Activated CD4-positive, alpha-beta T cell treated with anti-CD3 and anti-CD28 coated beads, Interleukin-2, amount 50 U/mL, for 1 hour (primary cell): ENCODE measurements around the gene CSNK2A1.
A peak's percentile ranks its signal among the peaks of the same experiment; 100 is the strongest.
"Not testable (repeated sequence)": the region's sequence is repeated elsewhere in the genome, so short reads cannot be mapped to it uniquely, and the experiment has no call there.

Experiments
- DNase-seq: peaks from one replicate; pipeline ENCODE4 v3.0.0-alpha.2; 2020

Gene CSNK2A1

DNA sequence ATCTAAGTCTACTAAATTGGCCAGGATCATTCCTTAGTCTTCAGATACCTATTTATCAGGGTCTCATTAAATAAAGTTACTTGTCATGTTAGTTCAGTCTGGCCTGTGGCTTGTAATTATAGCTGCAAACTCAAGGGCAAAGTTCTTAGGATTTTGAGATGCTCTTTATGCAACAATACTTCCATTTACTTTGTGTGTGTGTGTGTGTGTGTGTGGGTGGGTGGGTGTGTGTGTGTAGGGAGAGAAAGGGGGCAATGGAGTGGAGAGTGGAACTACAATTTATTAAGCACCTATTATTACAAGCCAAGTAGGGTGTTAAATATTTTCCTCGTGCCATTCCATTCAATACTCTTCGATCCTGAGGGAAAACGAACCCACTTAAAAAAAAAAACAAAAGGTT, 63.5 kb downstream of the CSNK2A1 start:
- DNase-seq: no peak

DNA sequence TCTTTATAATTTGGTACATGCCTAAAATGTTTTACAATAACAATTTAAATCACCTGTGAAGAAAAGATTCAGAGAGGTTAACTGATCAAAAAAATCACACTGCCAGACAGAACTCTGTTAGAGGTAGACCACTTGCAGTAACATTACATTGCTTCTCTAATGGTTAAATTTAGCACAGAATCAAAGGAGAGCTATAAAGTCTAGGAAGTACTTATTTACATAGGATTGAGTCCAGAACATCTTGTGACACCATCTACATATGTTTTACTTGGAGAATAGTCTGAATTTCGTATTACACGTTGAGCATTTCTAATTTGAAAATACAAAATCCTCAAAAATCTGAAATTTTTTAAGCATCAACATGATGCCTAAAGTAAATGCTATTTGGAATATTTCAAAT, 64.1 kb downstream of the CSNK2A1 start:
- no peak for DNase-seq

DNA sequence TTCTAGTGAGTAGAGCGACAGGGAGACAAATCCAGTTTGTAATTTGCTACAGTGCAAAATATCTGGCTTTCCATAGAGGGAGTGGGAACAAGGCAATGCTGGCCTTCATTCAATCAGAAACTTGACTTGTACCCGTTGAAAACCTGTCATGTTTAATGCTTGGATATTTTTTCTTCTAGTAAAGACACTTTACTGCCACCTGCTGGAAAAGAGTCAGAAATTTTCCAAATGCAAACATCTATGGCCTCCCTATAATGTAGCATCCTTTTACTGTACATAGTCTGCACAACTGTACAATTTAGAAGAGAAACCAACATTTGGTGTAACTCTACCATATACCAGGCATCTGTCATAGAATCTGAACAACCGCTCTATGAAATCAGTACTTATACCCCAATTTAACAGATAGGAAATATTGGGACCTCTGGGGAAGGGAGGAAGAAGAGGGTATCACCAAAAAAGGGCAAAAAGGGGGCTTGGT, 64.6 kb downstream of the CSNK2A1 start:
- no peak for DNase-seq

DNA sequence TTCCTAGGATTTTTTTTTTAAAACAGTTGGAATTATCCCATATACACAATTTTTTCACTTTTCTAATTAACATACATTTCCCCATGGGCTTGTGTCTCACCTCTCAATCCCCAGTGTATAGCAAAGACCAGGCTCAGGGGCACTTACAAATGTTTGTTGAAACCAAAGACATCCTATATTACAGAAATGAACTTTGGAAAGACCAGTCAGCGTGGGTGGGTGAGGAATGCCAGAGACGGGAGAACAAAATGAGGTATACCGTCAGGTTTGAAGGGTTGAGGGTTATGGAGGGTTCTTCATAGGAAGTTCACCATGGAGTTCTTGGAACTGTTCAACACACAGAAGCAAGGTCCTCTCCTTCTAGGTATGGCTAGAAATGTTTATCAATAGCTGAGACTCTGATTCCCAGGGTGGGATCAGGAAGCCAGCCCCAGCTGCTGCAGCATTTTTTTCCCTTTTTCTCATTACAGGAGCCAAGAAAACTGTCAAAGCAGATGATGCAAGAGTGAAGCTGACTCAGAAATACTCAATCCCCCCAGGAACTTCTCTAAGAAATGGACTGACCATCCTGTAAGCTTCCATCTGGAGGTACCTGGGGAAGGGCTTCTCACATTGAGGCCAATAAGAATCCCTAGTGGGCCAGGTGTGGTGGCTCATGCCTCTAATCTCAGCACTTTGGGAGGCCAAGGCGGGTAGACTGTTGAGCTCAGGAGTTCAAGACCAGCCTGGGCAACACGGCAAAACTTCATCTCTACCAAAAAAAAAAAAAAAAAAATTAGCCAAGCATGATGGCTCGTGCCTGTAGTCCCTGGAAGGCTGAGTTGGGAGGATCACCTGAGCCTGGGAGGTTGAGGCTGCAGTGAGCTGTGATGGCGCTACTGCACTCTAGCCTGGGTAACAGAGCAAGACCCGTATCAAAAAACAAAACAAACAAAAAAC, 65.3 kb downstream of the CSNK2A1 start:
- no peak for DNase-seq

DNA sequence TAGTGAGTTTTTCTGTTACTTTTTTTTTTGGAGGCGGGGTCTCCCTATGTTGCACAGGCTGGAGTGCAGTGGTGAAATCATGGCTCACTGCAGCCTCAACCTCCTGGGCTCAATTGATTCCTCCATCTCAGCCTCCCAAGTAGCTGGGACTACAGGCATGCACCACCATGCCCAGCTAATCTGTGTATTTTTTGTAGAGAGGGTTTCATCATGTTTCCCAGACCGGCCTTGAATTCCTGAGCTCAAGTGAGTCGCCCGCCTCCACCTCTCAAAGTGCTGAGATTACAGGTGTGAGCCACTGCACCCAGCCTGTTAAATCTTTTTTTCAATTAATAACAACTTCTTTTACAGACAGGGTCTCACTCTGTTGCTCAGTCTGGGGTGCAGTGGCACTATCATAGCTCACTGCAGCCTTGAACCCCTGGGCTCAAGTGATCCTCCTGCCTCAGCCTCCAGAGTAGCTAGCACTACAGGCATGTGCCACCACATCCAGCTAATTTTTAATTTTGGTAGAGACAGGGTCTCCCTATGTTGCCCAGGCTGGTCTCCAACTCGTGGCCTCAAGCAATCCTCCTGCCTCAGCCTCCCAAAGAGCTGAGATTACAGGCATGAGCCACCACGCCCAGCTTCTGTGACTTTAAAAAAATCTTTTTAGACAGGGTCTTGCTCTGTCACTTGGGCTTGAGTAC, 66.9 kb downstream of the CSNK2A1 start:
- DNase-seq: not testable (repeated sequence)

DNA sequence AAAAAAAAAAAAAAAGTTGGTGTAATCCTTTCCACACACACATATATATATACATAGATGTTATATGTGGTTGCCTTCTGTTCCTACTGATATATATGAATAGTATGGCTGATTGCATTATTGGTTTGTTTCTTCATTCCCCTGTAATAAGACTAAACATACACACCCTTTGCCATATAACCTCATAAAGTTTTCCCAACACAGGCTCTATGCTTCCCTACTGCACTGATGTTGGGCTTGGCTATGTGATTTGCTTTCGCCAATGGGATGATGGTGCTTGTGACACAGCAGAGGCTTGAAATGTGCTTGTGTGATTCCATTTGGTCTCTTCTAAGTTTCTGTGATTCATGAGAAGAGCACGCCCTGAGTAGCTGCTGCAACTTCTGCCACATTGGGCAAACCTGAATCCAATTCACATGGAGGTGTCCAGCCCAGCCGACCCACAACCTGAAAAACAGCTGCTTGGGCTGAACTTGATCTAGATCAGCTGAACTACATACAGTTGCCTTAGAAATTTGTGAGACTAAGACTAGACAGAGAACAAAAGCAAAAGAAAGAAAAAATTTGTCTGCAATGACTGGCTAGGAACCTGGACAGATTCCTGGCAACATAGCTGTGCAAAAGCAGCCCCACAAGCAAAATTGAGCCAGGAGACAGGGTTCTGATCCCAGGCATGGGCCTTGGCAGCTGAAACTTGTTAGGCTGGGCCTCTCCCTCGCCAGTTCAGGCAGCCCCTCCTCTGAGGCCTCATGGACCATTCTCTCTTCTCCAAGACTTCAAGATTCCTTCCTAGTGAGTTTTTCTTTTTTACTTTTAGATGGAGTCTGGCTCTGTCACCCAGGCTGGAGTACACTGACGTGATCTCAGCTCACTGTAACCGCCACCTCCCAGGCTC, 67.9 kb downstream of the CSNK2A1 start:
- DNase-seq: no peak

DNA sequence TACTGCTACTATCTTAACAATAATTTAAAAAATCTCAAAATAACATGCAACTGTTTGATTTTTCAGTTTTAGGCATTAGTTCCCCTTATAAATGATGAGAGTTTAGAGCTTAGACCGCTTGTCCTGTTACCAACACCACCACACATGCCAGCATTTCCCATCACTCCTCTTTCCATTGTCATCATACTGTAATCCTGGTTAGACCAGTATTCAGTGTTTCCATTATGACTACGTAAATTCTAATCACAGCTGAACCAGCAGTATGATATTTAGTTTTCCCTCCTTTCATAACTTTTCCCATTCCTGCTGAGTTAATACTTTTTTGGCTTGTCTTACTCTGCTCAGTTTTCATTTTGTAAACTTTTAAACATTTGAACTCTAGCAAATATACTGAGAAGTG, 69.0 kb downstream of the CSNK2A1 start:
- no peak for DNase-seq

DNA sequence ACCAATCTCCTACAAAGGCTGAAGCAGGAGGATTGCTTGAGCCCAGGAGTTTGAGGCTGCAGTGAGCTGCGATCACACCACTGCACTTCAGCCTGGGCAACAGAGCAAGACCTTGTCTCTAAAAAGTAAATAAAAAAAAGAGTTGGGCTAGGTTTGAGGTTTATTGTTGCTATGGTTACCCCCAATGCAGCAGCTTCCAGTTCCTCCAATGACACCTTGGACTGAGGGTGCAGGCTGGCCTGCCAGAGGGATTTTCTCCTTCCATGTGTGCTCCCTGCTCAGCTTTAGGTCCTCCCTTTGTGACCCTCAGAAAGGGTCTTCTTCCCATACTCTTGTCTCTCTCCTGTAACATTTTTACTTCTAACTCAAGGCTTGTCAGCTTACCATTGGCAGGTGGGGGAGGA, 70.7 kb downstream of the CSNK2A1 start:
- DNase-seq: no peak

DNA sequence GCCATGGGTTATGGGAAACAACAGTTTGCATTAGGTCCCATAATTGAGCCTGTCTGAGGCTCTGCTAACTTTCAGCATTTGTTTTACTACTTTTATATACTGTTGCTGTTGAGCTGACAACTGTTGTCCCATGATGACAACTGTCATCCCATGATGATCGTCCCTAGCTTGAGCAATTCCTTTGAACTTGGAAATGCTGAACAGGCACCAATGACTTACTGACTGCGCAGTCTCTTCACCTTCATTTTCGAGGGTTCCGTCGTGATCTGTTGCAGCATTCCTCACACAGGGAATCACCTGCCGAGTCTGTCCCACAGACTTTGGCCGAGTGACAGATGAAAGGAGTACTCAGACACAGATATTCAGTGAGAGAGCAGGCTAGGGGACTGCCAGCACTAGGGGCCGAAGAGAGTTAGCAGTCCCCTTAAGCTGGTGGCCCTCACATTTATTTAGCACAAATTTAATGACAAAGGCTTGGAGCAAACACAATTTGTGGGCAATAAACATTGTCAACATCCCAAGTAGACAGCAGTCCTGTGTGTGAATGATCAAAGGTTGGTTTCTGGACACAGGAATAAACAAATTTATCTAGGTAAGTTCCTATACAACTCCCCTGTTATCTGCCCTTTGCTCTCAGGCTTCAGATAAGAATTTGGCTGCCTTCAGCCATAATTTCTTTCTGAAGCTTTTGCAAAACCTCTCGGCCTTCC, 71.3 kb downstream of the CSNK2A1 start:
- no peak for DNase-seq

DNA sequence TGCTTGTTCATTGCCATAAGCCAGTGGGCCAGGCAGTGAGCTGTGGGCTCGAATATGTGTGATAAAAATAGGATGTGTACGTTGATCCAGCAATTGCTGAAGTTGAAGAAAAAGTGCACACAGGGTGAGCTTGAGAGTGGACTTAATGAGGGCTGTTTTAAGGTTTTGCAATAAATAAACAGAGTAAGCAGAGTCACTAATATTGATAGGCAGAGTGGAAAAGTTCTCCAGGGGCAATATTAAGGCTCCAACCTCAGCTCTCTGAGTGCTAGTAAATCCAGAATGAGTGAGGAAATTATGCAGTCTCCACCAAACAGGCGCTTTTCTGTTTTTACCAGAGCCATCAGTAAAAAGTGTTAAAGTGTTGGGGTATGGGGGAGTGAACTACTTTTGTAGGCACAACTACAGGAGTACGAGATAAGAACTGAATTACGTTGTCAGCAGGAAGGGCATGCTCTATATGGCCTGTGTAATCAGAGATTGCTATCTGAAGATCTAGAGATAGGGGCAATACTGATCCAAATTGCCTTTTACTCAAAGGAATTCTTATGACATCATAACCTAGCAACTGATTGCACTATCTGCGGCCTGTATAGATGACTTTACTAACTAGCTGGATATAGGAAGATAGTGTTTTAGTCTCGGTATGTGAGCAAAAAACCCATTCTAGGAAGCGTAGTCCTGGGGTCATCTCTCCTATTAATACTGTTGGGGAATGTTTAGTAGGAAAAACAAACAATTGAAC, 73.7 kb downstream of the CSNK2A1 start:
- no peak for DNase-seq

DNA sequence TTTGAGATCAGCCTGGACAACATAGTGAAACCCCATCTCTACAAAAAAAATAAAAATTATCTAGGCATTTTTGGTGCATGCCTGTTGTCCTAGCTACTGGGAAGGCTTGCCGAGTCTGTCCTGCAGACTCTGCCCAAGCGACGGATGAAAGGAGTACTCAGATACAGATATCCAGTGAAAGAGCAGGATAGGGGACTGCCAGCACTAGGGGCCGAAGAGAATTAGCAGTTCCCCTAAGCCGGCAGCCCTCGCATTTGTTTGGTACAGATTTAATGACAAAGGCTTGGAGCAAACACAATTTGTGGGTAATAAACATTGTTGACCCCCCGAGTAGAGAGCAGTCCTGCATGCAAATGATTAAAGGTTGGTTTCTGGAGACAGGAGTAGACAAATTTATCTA, 75.8 kb downstream of the CSNK2A1 start:
- no peak for DNase-seq

DNA sequence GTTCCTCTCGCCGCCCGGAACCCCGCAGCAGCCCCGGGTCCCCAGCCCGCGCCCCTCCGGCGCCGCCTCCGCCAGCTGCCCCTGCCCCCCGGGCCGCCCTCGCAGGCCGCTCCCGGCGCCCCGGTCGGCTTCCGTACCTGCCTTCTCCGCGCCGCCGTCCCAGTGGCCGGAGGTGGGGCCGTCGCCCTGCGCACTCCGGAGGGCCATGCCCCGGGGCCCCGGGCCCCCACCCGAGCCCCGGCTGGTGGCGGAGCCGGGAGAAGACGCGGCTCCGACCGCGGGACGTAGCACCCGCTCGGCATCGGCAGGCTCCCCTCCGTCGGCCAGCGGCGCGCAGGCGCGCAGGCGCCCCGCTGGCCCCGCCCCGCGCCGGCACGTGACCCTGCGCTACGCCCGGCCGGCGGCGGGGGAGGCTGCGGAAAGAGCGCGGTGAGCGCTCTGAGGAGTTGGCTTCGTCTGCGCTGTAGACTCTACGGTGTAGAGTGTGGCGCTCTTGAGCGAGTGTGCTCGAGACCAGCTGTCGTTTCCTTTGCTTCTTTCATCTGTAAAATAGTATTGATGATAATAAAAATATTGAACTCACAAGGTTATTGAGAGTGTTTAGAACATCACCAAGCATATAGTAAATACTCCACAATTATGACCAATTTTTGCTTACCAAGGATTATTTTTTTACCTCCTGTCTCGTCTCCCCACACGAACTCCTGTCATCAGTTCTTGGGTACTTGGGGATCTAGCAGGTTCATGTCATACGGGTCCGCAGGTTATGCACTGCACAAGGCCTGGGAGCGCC, 81.2 kb downstream of the CSNK2A1 start, which contains the start of gene TBC1D20:
Gene TBC1D20 (minus strand): TSS at position 335 of the 793 bp plus-strand sequence. CDS start 128 bp downstream, at position 207.
- DNase-seq: peak; percentile 83

DNA sequence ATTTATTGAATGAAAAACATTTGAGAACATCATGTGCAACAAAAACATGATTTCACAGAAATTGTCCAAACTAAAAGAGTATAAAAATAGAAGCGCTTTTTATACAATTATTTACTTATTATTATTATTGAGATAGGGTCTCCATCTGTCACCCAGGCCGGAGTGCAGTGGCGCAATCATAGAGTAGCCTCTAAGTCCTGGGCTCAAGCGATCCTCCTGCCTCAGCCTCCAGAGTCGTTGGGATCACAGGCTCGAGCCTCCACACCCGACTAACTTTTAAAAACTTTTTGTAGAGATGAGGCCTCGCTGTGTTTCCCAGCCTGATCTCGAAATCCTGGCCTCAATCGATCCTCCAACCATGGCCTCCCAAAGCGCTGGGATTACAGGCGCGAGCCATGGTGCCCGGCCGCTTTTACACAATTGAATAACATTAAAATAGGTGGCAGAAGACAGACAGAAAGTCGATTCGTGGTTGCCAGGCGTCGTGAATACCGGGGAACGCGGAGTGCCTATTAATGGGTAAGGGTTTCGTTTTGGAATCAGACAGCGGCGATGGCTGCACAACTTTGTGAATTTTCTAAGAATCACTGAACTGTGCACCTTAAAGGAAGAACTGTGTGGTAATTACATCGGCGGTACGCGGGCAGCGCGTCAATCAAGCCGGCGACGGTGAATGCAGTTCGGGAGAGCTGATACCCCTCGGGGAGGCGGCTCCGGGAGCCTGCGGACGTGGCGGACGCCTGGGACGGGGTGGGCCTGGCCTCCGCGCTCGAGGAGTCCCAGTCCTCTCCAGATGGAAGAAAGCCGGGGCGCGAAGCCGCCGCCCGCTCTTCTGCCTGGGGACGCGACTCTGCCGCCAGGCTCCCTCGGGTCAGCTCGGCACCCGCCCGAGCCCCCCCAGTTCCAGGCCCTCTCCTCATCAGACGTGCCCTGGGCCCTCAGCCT, 82.1 kb downstream of the CSNK2A1 start:
- DNase-seq: peak; percentile 38

DNA sequence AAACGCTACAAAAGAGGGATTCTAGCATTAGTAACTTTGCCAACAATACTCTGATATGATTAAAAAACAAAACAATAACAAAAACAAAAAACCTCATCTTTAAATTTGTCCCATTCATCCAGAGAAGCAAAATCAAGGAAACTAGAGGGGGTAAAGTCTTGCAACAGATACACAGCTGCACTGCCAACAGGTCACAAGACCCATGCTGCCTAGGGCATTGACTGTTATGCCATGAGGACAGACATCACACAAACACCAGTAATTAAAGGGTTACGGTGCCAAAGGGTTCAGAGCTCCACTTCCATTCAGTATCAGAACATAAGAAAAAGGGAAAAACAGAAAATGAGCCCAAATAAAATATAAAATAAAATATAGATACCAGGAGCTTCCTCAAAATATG, 82.9 kb downstream of the CSNK2A1 start:
- DNase-seq: no peak

DNA sequence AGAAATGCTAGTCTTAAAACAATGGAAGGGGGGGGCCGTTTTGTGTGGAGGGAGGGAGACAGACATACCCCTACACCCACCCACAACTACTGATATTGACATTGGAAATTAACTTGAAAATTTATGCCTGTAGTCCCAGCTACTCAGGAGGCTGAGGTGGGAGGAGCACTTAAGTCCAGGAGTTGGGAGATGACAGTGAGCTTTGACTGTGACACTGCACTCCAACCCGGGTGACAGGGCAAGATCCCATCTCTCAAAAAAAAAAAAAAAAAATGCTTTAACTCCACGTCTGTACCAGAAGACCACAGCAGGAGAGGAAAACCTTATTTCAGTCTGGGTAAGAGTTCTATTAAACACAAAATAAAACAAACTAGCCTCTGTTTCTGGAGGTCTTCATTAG, 83.4 kb downstream of the CSNK2A1 start:
- no peak for DNase-seq

DNA sequence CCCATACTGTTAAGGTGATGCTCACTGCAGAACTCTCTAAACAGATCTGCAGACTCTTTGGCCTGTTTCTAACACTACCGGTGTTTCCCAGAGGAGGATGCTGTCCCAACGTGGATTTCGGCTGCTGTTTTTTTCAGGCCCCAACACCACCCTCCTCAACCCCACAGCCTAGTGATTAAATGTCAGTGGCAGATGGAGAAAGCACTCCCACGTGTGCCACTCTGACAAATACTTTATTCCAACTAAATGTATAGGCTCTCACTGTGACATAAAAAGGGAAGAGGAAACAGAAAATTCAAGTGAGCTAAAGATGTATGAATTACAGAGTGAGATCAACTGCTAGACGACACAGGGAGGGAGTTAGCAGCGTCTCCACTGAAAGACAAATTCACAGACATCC, 84.8 kb downstream of the CSNK2A1 start:
- DNase-seq: no peak

DNA sequence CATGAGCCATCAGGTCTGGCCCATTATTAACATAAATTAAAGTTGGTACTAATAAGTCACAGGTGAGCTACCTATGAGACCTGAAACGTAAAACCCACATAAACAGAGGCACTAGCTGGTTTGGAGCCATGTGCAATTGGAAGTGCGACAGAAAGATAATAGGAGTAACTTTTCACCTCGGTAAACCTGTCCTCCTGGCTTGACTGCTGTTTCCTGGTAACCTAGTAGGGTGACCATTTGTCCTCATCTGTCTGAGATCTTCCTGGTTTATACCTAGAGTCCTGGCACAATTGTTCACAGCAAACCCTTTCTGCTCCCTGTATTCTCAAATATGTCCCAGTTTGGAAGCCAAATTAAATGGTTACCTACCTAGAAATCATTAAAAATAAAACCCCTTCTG, 88.6 kb downstream of the CSNK2A1 start:
- no peak for DNase-seq

DNA sequence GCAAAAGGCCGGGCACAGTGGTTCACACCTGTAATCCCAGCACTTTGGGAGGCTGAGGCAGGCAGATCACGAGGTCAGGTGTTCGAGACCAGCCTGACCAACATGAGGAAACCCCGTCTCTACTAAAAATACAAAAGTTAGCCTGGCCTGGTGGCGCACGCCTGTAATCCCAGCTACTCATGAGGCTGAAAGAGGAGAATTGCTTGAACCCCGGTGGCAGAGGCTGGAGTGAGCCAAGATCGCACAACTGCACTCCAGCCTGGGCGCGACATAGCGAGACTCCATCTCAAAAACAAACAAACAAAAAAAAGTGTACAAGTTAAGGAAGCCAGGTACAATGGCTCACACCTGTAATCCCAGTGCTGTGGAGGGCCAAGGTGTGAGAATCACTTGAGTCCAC, 91.6 kb downstream of the CSNK2A1 start:
- DNase-seq: not testable (repeated sequence)
